Measurements from ENCODE around the gene TRPM2.

GRCh38 chr21:44305691-44306090 lies 47.7 kb upstream of the TRPM2 start:
- TF ChIP-seq MXI1 (IDR thresholded peaks at IDR 0.05; ENCODE audit: low read depth, low read length), result no peak
- no peak for TF ChIP-seq SP1 (IDR thresholded peaks at IDR 0.05; ENCODE audit: low read depth, low read length)
- TF ChIP-seq REST (IDR thresholded peaks at IDR 0.05; ENCODE audit: low read depth, low read length), result no peak
